LNCaP clone FGC (cell line): ENCODE measurements around the gene ADGRA1.

Experiments
- DNase-seq: peaks from one replicate; pipeline ENCODE4 v3.0.0-alpha.2; 2011; ENCODE audit warnings: low read depth
- H3K4me3 ChIP-seq: 2 replicates; pipeline ENCODE4 v1.5.1; 2011; ENCODE audit warnings: mild to moderate bottlenecking, low read depth, low read length, control low read depth
- TF ChIP-seq, protein P1 (sequence below): IDR thresholded peaks from 2 replicates; pipeline ENCODE4 v1.5.1; 2012; ENCODE audit warnings: mild to moderate bottlenecking; ENCODE audit not compliant: control insufficient read depth, insufficient read depth; ENCODE audit errors: extremely low read depth

Gene ADGRA1

DNA sequence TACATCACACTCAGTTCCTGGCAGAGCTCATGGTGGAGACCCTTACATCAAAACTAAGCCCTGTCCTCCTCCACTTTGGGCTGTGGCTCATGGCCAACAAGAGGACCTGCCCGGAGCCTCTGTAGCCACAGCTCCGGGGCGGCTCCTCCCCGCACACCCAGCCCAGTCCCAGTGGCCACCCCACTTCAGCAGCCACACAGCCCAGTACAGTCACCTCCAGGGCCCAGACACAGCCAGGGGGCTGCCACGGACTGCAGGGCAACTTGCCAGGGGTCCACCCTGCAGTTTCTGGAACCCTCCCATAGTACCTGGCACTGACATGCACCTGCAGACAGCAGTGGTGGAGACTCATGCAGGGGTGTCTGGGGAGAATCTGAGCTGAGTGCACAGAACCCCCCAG lies 11.8 kb downstream of the ADGRA1 start:
- DNase-seq: no peak
- no peak overlapping the region for H3K4me3 ChIP-seq
- TF ChIP-seq, protein P1, sequence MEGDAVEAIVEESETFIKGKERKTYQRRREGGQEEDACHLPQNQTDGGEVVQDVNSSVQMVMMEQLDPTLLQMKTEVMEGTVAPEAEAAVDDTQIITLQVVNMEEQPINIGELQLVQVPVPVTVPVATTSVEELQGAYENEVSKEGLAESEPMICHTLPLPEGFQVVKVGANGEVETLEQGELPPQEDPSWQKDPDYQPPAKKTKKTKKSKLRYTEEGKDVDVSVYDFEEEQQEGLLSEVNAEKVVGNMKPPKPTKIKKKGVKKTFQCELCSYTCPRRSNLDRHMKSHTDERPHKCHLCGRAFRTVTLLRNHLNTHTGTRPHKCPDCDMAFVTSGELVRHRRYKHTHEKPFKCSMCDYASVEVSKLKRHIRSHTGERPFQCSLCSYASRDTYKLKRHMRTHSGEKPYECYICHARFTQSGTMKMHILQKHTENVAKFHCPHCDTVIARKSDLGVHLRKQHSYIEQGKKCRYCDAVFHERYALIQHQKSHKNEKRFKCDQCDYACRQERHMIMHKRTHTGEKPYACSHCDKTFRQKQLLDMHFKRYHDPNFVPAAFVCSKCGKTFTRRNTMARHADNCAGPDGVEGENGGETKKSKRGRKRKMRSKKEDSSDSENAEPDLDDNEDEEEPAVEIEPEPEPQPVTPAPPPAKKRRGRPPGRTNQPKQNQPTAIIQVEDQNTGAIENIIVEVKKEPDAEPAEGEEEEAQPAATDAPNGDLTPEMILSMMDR: no peak

DNA sequence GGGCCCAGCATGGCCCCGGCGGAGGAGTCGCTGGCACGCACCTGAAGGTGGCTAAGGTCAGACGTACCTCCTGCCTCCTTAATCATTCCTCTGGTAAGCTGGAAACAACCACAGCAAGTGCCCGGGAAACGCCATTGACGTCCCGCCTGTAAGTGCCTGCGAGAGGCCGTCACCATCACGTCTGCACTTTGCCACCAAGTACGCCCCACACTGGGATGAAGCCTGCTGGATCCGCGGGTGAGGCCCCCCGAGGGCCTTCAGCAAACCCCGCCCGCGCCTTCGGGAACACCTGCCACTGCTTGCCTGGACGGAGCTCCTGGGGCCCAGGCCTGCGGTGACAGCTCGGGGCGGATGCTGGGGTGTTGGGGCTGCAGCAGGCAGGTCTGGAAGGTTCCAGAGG lies 12.5 kb downstream of the ADGRA1 start:
- no peak for DNase-seq
- H3K4me3 ChIP-seq: no peak overlapping the region
- TF ChIP-seq, protein P1: no peak

DNA sequence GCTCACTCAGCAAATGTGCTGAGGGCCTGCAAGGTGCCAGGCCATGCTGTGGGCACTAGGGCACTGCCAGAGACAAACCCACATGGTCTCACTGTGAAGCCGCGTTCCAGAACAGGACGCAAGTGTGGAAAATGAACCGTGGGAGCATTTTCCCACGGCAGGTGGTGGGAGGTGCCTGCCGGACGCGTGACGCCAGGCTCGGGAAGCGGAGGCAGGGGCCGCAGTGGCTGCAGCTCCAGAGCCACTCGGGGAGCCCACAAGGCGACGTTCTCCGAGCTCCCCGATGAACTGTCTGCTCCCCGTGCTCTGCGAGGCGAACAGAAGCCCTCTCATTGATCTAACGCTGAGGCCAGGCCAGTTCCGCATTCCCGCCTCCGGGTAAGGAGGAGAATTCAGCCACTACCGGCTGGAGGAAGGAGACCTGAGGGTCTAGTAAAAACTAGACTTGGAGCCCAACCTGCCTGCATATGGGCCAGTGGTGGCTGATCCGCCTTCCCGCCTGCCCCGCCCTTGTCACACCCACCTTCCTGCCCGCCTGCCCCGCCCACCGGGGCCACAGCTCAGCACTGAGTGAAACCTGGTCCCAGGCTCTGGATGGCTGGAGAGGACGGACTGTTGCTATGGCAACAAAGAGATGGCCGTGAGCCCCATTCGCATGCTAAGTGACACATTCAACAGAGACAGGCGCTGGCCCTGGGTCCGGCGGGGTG lies 13.1 kb downstream of the ADGRA1 start:
- no peak overlapping the region for H3K4me3 ChIP-seq
- DNase-seq: no peak
- TF ChIP-seq, protein P1: no peak

DNA sequence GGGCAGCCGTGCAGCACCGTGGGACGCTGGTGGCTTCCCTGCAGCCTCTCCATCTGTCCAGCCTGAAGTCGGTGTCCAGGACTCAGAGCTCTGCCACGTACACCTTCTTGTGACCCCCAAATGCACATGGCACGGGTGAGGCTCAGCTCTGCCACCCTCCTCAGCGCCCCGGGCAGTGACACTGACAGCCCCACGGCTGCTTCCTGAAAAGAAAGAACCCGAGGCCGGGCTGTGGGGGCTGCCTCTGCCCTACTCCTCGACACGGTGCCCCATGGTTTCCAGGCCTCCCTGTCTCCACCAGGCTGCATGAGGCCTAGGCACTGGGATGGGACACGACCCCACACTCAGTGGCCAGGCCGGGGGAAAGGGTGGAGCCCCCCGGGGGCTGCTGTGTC lies 13.7 kb downstream of the ADGRA1 start:
- TF ChIP-seq, protein P1: no peak
- no peak overlapping the region for H3K4me3 ChIP-seq
- no peak for DNase-seq

DNA sequence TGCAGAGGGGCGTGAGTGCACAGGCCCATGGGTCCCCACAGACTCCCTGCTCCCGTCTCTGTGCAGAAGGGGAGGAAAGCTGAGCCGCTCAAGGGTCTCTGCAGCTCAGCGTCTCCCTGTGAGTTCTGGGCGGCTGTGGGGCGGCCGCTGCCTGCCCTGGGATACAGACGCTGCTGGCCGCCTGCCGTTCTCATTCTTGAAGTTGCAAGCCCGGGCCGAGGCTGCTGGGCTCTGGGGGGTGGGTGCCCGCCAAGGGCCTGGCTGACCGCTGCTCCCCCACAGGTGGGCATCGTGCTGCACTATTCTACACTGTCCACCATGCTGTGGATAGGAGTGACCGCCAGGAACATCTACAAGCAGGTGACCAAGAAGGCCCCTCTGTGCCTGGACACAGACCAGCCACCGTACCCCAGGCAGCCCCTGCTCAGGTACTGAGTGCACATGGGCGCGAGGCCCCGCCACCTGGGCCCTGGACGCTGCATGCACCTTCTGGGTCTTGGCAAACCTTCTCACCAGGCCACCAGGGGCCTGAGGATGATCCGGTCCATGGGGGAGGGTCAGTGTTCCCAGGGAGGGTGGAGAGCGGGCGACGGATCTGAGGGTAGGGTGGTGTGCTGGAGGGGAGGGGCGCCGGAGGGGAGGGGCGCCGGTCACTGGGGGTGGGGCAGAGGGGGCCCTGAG lies 14.8 kb downstream of the ADGRA1 start:
- H3K4me3 ChIP-seq: no peak overlapping the region
- DNase-seq: no peak
- TF ChIP-seq, protein P1: no peak

DNA sequence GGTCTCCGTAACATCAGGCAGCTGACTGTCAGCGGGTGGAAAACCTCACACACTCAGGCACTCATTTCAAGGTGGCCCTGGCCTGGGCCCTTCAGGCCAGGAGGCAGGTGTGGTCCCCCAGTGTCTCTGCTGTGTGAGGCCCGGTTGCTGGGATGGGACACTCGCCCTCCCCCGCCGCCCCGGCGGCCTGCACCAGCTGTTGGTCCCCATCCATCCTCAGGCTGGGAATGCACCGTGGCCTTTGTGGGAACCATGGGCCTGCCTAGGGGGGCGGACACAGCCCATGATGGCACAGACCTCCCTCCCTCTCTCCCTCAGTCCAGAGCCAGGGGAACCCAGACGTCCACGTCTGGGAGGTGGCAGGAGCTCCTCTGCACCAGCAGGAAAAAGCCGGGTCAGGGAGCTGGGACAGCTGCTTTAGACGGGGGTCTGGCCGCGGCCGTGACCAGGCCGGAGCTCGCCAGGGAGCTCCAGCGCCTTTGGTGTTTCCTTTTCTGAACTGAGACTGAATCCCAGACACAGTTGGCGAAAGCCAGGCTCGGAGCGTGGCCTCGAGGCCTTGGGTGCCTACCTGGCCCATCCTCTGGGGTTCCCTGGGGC lies 15.7 kb downstream of the ADGRA1 start:
- TF ChIP-seq, protein P1: no peak
- H3K4me3 ChIP-seq: no peak overlapping the region
- no peak for DNase-seq
